Measurements from ENCODE around the gene S100A8.

The S100A8 gene

DNA sequence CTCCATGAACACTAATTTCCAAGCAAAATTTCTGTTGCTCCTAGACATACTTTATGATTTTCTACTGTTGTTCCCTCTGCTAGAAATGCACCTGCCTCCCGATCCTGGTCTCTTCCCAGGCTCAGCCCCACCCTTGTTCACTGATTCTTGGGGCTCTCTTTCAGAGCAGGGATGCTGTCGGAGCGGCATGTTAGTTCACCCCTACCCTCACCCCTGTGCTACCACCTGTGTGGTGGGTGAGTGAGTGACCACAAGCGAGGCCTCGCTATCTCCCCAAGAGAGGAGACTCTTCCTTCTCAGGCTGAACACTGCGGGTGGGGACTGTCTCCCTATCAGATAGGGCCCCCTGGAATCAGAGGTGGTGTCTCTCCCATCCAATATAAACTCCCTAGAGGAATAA lies 4.9 kb upstream of the S100A8 start:
- DNase-seq (ENCODE audit: low read depth) = no peak
- H3K4me3 ChIP-seq (ENCODE audit: low read length) = no peak overlapping the region
- TF ChIP-seq, protein P1, sequence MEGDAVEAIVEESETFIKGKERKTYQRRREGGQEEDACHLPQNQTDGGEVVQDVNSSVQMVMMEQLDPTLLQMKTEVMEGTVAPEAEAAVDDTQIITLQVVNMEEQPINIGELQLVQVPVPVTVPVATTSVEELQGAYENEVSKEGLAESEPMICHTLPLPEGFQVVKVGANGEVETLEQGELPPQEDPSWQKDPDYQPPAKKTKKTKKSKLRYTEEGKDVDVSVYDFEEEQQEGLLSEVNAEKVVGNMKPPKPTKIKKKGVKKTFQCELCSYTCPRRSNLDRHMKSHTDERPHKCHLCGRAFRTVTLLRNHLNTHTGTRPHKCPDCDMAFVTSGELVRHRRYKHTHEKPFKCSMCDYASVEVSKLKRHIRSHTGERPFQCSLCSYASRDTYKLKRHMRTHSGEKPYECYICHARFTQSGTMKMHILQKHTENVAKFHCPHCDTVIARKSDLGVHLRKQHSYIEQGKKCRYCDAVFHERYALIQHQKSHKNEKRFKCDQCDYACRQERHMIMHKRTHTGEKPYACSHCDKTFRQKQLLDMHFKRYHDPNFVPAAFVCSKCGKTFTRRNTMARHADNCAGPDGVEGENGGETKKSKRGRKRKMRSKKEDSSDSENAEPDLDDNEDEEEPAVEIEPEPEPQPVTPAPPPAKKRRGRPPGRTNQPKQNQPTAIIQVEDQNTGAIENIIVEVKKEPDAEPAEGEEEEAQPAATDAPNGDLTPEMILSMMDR (conservative IDR thresholded peaks at IDR 0.05; ENCODE audit: low read depth, low read length) = no peak

DNA sequence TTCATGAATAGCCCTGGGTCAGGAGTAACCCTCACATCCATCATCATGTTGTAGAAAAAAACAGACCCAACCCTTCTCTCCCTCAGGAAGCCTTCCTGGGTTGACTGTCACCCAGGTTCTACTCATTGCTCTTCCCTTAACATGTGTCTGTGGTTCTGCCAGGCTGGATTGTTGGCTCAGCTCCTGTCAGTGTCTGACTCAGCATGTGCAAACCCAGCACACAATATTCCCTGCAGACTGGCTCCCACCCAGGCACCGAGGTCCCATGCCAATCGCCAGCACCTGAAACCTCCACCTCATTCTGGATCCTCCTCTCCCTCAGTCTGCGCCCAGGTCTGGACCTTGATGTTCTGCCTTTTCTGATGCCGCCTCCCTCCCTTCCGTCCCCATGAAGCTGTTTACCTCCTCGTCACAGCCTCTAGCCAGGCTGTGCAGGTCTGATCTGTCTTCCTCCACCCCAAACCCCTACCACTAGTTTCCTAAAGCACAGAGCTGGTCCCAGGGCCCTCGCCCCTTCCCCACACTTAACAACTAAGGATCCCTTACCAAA lies 4.3 kb upstream of the S100A8 start:
- no peak overlapping the region for H3K4me3 ChIP-seq (ENCODE audit: low read length)
- DNase-seq (ENCODE audit: low read depth) = no peak
- TF ChIP-seq, protein P1 (conservative IDR thresholded peaks at IDR 0.05; ENCODE audit: low read depth, low read length) = no peak

DNA sequence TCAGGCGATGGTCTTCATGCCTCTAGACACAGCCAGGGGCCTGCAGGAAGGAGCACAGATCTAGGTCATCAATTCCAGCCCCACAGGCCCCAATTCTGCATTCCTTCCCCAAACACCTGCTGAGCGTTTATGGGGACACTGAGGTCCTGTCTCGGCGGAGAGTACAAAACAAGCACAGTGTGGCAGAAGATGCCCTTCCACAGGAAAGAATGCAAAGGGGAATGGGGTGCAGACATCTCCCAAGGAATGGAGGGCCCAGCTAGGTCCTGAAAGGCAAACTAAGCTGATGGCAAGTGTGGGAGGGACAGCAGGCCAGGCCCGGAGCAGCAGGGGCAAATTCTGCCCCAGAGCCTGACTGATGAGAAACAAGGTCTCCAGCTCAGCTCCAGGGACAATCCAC lies 3.5 kb upstream of the S100A8 start:
- no peak for DNase-seq (ENCODE audit: low read depth)
- TF ChIP-seq, protein P1 (conservative IDR thresholded peaks at IDR 0.05; ENCODE audit: low read depth, low read length) = no peak
- no peak overlapping the region for H3K4me3 ChIP-seq (ENCODE audit: low read length)

- no peak overlapping the region for H3K4me3 ChIP-seq (ENCODE audit: low read length)
- TF ChIP-seq, protein P1 (conservative IDR thresholded peaks at IDR 0.05; ENCODE audit: low read depth, low read length) = no peak
- no peak for DNase-seq (ENCODE audit: low read depth)
Measured at GRCh38 chr1:153393926-153394325, 3.1 kb upstream of the S100A8 start.

GRCh38 chr1:153392822-153393221 lies 1.9 kb upstream of the S100A8 start:
- no peak overlapping the region for H3K4me3 ChIP-seq (ENCODE audit: low read length)
- TF ChIP-seq, protein P1 (conservative IDR thresholded peaks at IDR 0.05; ENCODE audit: low read depth, low read length) = no peak
- DNase-seq (ENCODE audit: low read depth) = no peak

GRCh38 chr1:153392258-153392657 lies 1.4 kb upstream of the S100A8 start:
- TF ChIP-seq, protein P1 (conservative IDR thresholded peaks at IDR 0.05; ENCODE audit: low read depth, low read length) = no peak
- no peak for DNase-seq (ENCODE audit: low read depth)
- no peak overlapping the region for H3K4me3 ChIP-seq (ENCODE audit: low read length)

DNA sequence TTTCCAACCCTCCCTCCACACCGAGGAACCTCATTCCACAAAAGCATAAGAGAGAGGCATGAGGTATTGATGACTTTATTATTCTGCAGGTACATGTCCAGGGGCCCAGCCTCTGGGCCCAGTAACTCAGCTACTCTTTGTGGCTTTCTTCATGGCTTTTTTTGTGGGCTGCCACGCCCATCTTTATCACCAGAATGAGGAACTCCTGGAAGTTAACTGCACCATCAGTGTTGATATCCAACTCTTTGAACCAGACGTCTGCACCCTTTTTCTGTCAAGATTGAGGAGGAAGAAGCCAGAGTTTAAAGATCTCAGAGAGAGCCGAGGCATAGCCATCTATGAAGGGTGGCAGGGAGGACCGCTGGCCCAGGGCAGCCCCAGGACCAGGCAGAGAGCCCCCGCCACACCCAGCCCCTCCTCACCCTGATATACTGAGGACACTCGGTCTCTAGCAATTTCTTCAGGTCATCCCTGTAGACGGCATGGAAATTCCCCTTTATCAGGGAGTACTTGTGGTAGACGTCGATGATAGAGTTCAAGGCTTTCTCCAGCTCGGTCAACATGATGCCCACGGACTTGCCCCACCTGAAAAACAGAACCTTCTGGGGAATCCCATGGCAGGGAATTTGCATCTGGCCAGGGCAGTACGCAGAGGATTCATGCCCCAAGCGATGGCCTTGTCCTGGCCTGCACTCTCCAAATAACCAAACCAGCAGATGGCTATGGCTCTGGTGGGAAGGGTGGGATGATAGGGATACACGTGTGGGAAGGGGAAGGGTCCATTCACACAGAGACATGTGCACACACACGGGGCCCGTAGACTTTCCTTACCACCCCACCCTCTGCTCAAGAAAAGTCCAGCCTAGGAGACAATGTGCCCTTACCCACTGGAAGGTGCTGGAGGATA lies 647 bp downstream of the S100A8 start:
- no peak overlapping the region for H3K4me3 ChIP-seq (ENCODE audit: low read length)
- TF ChIP-seq, protein P1 (conservative IDR thresholded peaks at IDR 0.05; ENCODE audit: low read depth, low read length) = no peak
- DNase-seq (ENCODE audit: low read depth) = no peak

Measured in retinal pigment epithelial cell (primary cell).